GM21576 (cell line): Measurements from ENCODE around the gene KIF7.

Source experiments
- ATAC-seq: cut with Tn5 transposase; IDR thresholded peaks from one replicate; pipeline ENCODE4 v1.9.1; 2021; ENCODE audit warnings: mild to moderate bottlenecking, moderate library complexity; ENCODE audit not compliant: unreplicated experiment

Gene KIF7

DNA sequence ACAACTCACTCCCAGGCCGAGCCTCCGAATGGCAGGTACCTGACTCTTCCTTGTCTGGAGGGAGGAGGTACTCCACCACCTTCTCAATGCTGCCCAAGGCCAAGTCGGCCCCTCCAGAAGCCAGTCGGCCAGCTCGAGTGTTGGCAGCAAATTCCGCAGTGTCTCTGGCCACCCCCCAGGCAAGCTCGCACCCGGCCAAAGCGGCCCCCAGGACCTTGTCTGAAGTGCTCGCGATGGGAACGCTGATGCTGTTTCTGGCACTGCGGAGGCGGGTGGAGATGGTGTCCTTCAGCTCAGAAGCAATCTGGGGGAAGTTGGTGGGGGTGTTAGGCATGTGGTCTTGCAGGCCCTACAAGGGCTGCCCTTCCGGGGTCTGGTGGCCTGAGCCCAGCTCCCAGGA lies 14.7 kb upstream of the KIF7 start:
- ATAC-seq: no peak

DNA sequence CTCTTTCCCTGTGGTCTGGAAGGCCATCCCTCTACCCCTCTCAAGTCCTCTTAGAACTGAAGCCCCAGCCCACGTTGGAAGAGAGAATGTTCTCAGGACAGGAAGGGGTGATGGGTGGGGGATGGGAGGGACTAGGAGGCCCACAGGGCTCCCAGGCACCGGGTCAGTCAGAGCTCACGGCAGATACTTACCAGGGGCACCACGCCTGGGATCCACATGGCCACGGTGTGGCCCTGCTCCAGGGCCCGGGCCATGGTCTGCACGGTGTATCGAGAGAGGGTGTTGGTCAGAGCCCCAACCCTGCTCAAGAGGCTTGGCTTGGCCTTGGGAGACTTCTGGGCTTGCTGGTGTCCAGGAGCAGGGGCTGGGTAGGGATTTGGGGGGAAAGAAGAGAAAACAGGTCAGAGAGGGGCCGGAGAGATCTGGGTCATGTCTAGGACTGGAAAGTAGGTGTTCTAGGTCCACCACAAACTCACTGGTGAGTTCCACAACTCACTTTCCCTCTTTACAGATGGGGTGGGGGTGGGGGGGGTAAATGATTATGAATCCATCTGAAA lies 14.1 kb upstream of the KIF7 start:
- no peak for ATAC-seq

DNA sequence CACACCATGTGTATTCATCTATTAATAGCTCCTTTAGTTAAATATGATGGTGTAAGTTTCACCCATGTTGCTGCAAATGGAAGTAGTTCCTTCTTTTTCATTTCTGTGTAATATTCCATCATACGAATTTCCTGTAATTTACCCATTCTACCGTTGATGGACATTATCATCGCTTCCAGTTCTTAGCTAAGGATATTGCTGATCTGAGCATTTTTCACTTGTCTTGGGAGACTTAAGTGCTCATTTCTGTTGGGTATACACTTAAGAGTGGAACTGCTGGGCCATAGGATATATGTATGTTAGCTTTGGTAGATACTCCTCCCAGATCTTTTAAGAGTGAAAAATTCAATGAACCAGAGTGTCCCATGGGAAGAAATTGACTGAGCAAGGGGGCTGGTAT lies 12.9 kb upstream of the KIF7 start:
- ATAC-seq: no peak

DNA sequence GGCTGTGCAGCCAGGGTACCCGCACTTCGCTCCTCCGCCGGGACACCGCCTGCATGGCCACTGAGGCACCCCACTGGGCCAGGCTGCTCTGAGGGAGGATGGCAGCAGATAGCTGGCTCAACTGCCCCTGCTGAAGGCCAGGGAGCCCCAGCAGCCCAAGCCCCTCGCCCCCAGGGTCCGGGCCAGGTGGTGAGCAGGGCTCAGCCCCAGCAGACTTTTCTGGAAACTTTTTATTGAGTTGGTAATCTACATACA lies 12.4 kb upstream of the KIF7 start:
- ATAC-seq: no peak

DNA sequence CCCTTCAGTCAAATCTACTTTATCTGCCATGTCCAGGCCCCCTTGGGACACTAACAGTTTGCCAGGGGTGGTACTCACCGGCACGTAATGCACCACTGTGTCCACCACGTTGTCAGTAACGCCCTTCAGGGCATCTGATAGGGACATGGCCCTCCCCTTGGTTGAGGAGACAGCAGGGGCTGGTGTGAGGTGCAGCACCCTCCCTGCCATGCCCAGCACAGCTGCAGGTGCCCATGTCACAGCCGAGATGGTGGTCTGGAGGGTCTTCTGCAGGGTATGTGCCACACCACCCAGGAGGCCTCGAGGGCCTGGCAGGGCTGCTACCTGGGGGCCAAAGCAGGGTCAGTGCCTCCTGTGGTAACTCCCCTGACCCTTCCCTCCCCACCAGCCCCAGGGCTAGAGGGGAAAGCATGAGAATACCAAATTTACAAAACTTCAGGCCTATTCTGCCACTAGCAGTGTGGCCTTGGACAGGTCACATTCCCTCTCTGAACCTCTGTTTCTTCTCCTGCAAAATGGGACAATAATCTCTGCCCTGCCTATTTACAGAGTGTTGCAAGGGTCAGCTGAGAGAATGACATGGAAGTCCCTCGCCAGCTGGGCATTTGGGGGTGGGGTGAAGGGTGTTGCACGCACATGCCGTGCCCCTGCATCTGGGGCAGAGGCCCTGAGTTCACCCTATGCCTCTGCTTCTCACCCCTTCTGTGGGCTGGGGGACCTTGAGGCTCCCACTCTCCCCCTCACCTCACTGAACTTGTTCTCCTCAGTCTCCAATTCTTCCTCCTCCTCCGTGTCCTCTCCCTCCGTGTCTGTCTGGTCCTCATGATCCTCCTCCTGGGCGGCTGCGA lies 11.8 kb upstream of the KIF7 start:
- ATAC-seq: no peak

DNA sequence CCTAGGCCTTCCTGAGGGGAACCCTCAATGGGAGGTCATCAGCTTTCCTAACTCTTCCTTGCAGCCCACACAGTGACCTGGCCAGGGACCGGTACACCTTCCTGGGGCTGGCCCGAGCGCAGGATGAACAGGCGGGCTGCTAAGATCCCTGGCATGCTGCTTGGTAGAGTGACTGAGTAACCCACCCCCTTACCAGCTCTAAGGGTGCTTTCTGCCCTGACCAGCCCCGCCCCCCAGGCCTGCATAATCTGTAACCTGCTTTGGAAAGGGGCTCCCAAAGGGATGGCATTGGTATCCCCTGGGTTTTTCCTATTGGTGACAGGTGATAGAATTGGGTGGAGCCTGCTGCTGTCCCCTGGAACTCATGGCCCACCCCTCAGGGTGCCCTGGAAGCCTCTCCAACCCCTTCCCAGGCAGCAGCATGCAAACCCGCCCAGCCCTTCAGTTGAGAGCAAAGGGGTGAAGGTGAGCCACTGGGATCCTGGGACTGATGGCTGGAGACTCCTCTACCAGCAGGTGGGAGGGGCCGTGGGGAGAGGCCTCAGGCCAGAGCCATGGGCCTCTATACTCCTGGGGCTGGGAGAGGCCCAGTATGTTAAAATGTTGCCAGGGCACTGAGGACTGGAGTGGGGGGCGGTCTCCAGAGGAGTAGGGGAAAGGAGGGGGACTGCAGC lies 11.1 kb upstream of the KIF7 start:
- ATAC-seq: no peak

DNA sequence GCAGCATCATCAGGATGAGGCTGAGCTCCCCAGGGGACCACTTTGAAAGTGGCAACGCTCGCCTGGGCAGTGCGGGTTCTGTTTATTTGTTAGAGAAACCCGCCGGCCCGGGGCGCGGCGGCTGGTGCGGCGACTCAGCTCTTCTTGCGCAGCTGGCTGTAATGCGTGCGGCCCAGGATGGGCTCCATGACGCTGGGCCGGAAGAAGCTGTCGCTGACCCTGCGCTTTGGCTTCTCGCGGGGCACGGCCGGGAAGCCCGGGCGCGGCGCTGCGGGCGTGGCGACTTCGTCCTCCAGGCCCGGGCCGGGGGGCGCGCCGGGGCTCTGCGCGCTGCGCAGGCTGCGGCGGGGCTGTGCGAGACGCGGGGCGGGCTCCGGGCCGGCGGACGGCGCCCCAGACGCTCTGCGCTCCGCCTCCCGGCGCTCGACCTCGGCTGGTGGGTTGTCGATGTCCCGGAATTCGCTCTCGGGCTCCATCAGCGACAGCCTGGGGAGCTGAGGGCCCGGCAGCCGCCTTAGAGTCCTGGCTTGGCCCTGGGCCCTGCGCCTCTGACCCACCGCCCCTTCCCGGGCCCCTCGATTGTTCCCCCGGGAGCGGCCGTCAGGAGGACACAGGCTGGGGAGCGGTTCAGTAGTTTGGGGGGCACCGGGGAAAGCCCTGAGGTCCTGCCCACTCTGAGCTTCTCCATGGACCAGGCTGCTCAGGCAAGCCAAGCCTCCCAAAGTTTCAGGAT lies 10.3 kb upstream of the KIF7 start:
- no peak for ATAC-seq

DNA sequence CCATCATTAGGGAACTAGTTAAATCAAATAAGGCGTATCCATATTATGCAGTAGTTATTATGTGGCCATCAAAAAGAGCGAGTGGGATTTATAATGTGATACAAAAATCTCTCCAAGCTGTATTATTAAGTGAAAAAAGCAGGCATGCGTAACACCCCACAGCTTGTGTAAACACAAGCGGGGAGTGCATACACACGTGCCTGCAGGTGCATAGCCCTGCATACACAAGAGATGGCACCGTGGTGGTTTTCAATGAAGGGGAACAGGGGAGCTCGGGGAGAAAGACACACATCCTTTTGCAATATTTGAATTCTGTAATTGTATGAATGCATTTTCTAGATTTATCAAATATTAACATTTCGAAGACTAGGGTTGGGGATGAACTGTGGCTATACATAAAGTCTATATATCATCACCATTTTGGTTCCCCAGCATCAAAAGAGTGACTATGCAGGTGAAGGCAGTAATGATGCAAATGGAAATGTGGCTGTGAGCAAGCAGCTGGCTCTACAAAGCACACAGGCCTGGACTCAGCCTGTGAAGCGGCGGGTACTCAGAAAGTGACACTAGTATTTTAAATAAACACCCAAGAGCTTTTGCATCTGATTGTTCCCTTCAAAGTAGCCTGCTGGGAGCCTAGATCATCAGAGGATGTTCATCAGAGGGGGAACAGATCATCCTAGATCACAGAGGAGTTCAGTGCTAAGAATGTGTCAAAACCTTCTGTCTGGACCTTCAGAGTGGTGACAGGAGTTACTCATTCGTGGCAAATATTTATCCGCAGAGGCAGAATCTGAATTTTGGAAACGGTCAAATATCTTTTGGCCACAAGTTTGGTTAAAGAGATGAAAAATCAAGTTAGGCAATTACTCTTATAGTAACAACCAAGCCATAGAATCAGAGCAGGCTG lies 9.4 kb upstream of the KIF7 start:
- ATAC-seq: no peak

DNA sequence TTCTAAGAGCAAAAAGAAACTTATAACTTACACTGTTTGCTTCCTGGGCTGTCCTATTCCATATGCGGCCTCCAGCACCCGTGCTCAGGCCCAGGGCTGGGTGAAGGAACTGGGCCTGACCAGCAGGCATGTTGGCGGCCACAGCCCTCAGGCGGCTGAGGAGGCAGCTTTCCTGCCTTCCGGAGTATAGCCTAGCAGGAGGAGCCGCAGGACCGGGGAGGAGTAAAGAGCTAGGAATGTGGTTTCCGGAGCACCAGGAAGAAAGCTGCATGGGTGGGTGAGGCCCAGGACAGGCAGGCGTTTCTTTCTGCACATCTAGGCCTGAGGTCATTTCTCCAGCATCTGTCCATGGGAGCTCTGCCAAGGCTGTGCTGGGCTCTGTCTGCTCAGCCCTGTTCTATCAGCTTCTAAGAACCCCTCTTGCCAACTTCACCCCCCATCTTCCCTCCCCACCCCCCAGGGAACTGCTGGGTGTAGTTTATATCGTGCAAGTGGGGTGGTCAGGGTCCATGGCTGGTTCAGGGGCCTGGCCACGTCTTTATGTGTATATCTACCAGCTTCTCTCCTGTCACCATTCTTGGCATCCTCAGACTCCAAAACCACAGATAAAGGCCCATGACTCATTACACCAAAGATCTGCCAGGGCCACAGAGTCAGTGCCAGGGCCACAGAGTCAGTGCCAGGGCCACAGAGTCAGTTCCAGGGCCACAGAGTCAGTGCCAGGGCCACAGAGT lies 7.8 kb upstream of the KIF7 start:
- no peak for ATAC-seq

DNA sequence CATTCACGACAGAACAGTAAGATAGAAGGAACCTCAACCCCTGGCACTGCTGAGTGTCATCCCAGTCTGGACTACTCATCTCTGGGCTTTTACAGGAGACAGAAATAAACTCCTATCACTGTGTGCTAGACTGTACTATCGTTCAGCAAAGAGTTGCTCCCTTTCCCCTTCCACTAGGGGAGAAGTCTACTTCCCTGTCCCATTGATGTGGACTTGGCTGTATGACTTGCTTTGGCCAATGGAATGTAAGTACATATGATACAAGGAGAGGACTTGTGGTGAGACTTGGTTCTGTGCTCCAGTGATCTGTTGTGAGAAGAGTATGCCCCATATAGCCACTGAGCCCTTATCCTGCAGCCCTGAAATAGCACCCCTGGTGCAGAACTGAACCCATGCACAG lies 5.3 kb upstream of the KIF7 start:
- no peak for ATAC-seq

DNA sequence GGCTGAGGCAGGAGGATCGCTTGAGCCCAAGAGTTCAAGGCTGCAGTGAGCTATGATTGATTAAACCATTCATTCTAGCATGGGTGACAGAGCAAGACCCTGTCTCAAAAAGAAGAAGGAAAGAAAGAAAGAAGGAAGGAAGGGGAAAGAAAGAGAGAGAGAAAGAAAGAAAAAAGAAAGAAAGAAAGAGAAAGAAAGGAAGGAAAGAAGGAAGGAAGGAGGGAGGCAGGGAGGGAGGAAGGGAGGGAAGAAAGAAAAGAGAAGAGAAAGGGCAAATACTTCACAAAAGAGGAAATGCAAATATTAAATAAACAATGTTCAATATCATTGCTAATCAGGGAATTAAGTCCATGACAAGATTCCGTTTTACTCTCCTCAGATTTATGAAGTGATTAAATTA lies 4.0 kb upstream of the KIF7 start:
- no peak for ATAC-seq

DNA sequence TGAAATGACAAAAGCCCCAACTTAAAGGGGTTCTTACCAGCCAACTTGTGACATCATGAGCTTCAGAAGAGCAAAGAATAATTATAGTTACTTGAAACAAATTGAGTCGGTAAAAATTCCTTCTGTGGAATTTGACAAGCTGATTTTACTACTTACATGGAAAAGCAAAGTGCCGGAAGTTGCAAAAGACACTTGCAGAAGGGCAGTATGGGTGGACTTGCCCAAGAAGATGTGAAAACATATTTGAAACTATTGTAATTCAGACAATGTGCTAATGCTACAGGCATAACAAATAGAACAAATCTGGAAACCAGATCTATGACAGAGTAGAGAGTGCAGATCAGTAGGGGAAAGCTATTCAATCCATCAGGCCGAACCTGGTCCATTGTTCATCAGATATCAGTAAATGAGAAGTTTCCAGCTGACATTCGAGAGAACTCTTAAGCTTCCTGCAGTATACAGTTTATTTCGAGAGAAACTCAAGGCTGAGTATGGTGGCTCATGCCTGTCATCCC lies 2.5 kb upstream of the KIF7 start:
- no peak for ATAC-seq

DNA sequence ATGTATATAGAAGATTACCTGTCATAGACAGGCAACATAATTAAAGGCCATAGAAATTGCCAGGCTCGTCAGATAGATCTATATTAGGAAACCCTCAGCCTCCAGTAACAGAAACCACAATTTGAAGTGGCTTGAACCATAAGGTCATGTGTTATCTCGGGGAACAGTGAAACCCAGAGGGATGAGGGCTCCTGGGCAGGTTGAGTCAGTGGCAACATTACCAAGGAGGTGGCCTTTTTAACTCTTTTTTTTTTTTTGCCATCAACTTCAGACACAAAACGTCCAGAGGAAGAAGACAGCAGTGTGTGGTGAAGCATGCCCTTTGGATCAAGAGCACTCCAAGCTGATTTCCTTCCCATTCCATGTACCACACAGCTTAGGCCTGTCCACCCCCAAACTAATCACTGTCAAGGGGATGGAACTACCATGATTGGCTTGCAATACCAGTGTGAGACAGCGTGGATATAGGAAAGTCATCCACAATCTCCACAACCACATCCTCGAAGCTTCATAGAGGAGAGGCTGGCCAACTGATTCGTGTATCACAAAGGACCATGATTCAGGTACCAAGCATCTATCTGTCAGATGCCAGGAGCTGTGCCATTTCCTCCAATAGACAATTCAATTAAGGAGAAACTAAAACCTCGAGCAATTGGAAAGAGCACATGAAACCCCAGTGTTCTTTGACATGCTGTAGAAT lies 999 bp upstream of the KIF7 start:
- no peak for ATAC-seq

DNA sequence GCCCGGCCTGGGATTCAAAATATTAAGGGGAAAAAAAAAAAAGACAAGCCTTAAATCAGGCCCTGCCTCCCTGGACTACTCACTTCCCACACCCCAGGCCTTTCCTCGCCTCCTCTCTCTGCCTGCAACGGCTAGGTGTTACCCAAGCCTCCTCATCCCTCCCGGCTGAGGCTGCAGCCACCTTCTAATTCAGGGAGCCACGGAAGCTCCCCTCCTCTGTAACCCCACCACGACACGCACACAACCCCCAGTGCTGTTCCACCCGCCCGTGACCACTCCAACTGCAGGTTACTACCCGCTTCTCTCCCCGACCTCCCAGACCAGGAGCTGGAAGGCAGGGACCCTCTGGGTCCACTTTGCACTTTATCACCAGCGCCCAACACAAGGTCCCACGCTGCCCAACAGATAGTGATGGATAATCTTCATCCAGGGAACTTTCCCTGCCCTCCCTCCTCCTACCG lies 936 bp downstream of the KIF7 start:
- no peak for ATAC-seq

DNA sequence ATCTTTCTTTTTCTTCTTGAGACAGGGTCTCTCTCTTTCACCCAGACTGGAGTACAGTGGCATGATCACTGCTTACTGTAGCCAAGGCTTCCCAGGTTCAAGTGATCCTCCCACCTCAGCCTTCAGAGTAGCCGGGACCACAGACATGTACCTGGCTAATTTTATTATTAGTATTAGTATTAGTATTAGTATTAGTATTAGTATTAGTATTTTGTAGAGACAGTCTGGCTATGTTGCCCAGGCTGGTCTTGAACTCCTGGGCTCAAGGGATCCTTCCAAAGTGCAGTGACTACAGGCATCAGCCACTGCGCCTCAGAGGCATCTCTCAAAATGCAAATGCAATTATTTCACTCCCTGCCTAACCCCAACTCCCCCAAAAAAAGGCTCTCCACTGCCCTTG lies 1.7 kb downstream of the KIF7 start:
- no peak for ATAC-seq

DNA sequence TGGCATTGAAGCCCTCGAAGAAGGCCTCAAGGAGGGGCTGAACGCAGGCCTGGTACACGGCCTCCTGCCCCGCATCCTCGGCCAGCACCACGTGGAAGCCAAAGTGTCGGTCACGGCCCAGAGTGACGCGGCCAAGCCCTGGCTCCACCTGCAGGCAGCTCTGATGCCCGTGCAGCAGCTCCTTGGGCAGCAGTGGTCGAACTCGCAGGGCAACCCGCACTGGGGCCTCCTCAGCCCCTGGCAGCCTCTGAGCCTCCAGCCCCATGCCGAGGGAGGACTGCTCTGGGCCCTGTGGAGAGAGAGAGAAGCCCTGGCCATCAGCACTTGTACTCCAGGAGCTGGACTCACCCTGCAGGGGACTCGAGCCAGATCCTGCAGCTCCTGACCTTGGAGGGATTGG lies 2.6 kb downstream of the KIF7 start:
- ATAC-seq: no peak

DNA sequence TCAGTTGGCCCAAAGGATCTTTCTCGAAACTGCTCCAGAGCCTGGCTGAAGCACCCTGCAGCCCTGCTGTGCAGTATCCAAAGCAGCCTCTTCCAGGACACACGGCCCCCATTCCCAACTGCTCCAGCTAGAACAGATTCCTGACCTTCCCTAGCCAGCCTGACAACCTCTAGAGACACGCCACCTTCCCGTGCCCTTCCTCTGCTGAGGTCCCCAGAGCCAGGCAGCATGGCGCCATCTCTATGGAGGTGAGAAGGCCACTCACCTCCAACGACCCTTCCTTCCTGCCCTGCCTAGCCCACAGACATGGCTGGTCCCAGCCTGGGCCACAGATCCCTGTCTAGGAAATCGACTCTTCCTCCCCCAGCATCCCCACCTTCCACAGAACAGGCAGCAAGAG lies 3.1 kb downstream of the KIF7 start:
- no peak for ATAC-seq

DNA sequence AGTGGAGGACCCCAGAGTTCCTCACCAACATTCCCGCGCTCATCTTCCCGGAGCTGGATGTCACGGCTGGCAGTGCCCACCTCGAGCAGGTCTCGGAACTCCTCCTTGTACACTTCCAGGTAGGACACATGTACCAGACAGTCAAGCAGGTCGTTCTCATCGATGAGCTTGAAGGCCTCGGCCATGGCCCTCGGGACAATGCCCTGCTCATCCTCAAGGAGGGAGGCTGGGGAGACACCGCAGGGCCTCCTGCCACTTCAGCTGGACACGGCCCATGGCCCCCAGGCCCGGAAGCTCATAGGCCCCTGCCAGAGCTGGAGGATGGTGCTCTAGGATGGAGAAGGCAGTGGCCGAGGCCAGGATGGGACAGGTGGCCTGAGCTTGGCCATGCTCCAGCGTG lies 5.6 kb downstream of the KIF7 start:
- ATAC-seq: no peak

DNA sequence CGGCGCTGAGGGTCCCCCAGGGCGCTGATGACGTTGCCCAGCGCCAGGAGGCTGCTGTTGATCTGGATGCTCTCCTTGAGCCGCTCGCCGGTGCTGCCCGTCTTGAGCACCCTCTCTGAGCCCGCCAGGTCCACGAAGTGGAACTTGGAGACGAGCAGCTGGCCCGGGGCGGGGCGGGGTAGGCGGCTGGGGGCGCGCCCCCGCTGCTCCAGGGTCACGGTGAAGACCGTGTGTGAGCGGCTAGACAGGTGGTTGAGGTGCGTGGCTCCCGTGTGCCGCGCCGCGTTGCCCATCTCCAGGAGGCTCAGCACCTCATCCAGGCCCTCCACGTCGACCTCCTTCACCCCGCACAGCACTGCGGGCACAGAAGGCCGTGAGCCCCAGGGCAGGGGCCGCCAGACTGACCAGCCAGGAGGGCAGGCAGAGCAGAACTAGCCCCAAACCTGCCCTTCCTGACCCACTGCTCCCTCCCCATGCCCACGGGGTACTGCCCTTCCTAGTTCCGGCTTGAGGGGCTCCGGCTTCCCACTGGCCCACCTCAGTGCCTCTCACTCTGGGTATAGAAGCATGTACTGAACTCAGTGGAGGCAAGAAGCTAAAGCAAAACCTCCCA lies 6.1 kb downstream of the KIF7 start:
- no peak for ATAC-seq
